Neural cell (in vitro differentiated cells): ENCODE results near the gene CGNL1. TPM values are rescaled to one million over a fixed set of nuclear protein-coding genes. Genes with fewer than 3 reads are reported as not detected.

ENCODE experiments used
- H2AFZ ChIP-seq: fragments of 200-600, 300-800 bp; sonication (generic), shearing (Covaris generic); 2 replicates; pipeline ENCODE4 v1.6.0; 2014; ENCODE audit warnings: low read depth, mild to moderate bottlenecking, antibody characterized with exemption, low read length, moderate library complexity
- H3F3A ChIP-seq: fragments of 200-600 bp; shearing (Covaris generic); 2 replicates; pipeline ENCODE4 v1.6.1; 2016; ENCODE audit warnings: mild to moderate bottlenecking, moderate library complexity, mixed read lengths, antibody characterized with exemption, low read length; ENCODE audit not compliant: insufficient read depth, poor library complexity, severe bottlenecking
- H3K27ac ChIP-seq: fragments of 200-600, 300-800 bp; sonication (generic), shearing (Covaris generic); 2 replicates; pipeline ENCODE4 v1.5.1; 2014; ENCODE audit warnings: mild to moderate bottlenecking, low read length, moderate library complexity
- H3K27me3 ChIP-seq: fragments of 300-800, 200-600 bp; sonication (generic), shearing (Covaris generic); 2 replicates; pipeline ENCODE4 v1.6.0; 2014; ENCODE audit warnings: mild to moderate bottlenecking, low read depth, low read length, moderate library complexity; ENCODE audit not compliant: insufficient read depth
- H3K36me3 ChIP-seq: fragments of 300-800, 200-600 bp; sonication (generic), shearing (Covaris generic); 2 replicates; pipeline ENCODE4 v1.5.1; 2014; ENCODE audit warnings: mild to moderate bottlenecking, antibody characterized with exemption, low read length, moderate library complexity; ENCODE audit not compliant: insufficient read depth
- H3K4me2 ChIP-seq: fragments of 300-800, 200-600 bp; sonication (generic), shearing (Covaris generic); 2 replicates; pipeline ENCODE4 v1.6.0; 2014; ENCODE audit warnings: mild to moderate bottlenecking, low read length
- H3K4me3 ChIP-seq: fragments of 300-800, 200-600 bp; sonication (generic), shearing (Covaris generic); 2 replicates; pipeline ENCODE4 v1.5.1; 2014; ENCODE audit warnings: mild to moderate bottlenecking, low read length, moderate library complexity
- H3K79me2 ChIP-seq: fragments of 200-600 bp; shearing (Covaris generic); replicated peaks from 2 replicates; pipeline ENCODE4 v1.6.0; 2014; ENCODE audit warnings: mild to moderate bottlenecking, low read length, moderate library complexity; ENCODE audit not compliant: insufficient read depth
- H3K9ac ChIP-seq: fragments of 300-800, 200-600 bp; sonication (generic), shearing (Covaris generic); 2 replicates; pipeline ENCODE4 v1.6.1; 2016; ENCODE audit warnings: mild to moderate bottlenecking, low read length, mixed read lengths
- H3K9me2 ChIP-seq: fragments of 200-600 bp; shearing (Covaris generic); 2 replicates; pipeline ENCODE4 v1.6.1; 2016; ENCODE audit warnings: mild to moderate bottlenecking, low read length, mixed read lengths; ENCODE audit not compliant: insufficient read depth
- H3K9me3 ChIP-seq: fragments of 200-600, 300-800 bp; sonication (generic), shearing (Covaris generic); 2 replicates; pipeline ENCODE4 v1.6.1; 2016; ENCODE audit warnings: mild to moderate bottlenecking, mixed run types, low read length, moderate library complexity, mixed read lengths
- H4K20me1 ChIP-seq: fragments of 200-600 bp; shearing (Covaris generic); 2 replicates; pipeline ENCODE4 v1.6.1; 2016; ENCODE audit warnings: mild to moderate bottlenecking, mixed run types; ENCODE audit not compliant: insufficient read depth
- CTCF ChIP-seq: fragments of 450-650 bp; IDR thresholded peaks from 2 replicates; pipeline ENCODE4 v1.5.1; 2014; ENCODE audit warnings: antibody characterized with exemption, mild to moderate bottlenecking, moderate library complexity; ENCODE audit not compliant: poor library complexity, severe bottlenecking
- EP300 ChIP-seq: fragments of 450-650 bp; conservative IDR thresholded peaks from 2 replicates; pipeline ENCODE4 v1.6.1; 2014; ENCODE audit warnings: antibody characterized with exemption, mild to moderate bottlenecking, moderate library complexity; ENCODE audit not compliant: poor library complexity, severe bottlenecking
- EZH2 ChIP-seq: fragments of 200-600, 300-800 bp; shearing (Covaris generic), sonication (generic); IDR thresholded peaks from 2 replicates; pipeline ENCODE4 v1.6.1; 2014; ENCODE audit warnings: antibody characterized with exemption, low read length, borderline replicate concordance, mild to moderate bottlenecking; ENCODE audit not compliant: insufficient read depth, poor library complexity, severe bottlenecking
- MXI1 ChIP-seq: fragments of 450-650 bp; conservative IDR thresholded peaks from 2 replicates; pipeline ENCODE4 v1.6.1; 2014; ENCODE audit warnings: antibody characterized with exemption, mild to moderate bottlenecking; ENCODE audit not compliant: poor library complexity, severe bottlenecking
- POLR2AphosphoS5 ChIP-seq: IDR thresholded peaks from 2 replicates; pipeline ENCODE4 v1.6.1; 2012
- RAD21 ChIP-seq: fragments of 450-650 bp; conservative IDR thresholded peaks from 2 replicates; pipeline ENCODE4 v1.6.1; 2014; ENCODE audit warnings: antibody characterized with exemption, mild to moderate bottlenecking, moderate library complexity
- REST ChIP-seq: IDR thresholded peaks from 2 replicates; pipeline ENCODE4 v1.6.1; 2012; ENCODE audit warnings: borderline replicate concordance
- SMC3 ChIP-seq: fragments of 450-650 bp; conservative IDR thresholded peaks from 2 replicates; pipeline ENCODE4 v1.6.1; 2014; ENCODE audit warnings: antibody characterized with exemption, mild to moderate bottlenecking, moderate library complexity; ENCODE audit not compliant: poor library complexity
- TAF1 ChIP-seq: IDR thresholded peaks from 2 replicates; pipeline ENCODE4 v1.6.1; 2012; ENCODE audit warnings: low read depth
- polyA plus RNA-seq: library from polyadenylated mRNA; depleted of rRNA; stranded (reverse); fragments of >200 nt; gene quantifications from 2 replicates; pipeline ENCODE4 v1.2.3, GENCODE V29; 2014
- small RNA-seq, 3 experiments: library from RNA; depleted of rRNA; stranded (forward); fragments of <200 nt; gene quantifications; one replicate each; pipeline ENCODE3, GENCODE V24; 2012

Gene CGNL1
- polyA plus RNA-seq, 1 donor from 2014 or later: 0.26 TPM

- Histone ChIP-seq H3K9me3 (no peaks in the 10 kb centered on the region), H4K20me1 (no peaks in the 10 kb centered on the region), H3F3A (no peaks in the 10 kb centered on the region), H3K36me3 (no peaks in the 10 kb centered on the region), H3K4me2 (no peak overlapping the region), H3K27ac (no peak overlapping the region), H3K79me2 (no peaks in the 10 kb centered on the region), H2AFZ (no peak overlapping the region), H3K27me3 (no peaks in the 10 kb centered on the region), H3K9me2 (no peaks in the 10 kb centered on the region), H3K4me3 (no peak overlapping the region), H3K9ac (no peak overlapping the region)
- no peak for TF ChIP-seq CTCF
- no peak for TF ChIP-seq EP300
- TF ChIP-seq TAF1: no peak
- TF ChIP-seq REST: no peak
- no peak for TF ChIP-seq EZH2
- TF ChIP-seq MXI1: no peak
- TF ChIP-seq RAD21: no peak
- no peak for TF ChIP-seq SMC3
- no peak for TF ChIP-seq POLR2AphosphoS5
Observed at GRCh38 chr15:57600197-57600596, 223.9 kb downstream of the CGNL1 start.

Small RNAs within 50 kb of the gene (small RNA-seq; reads per million reads assigned to genes)
- 0 reads per million in 3 experiments for gene RNU6-844P

Other genes starting within 250 kb of the CGNL1 start
- 0.16 TPM in 1 of 2 replicates, not detected in the other for gene MYZAP, start 215.4 kb downstream of the CGNL1 start, polyA plus RNA-seq